ENCODE measurements around the gene TMC8. TPM values are rescaled to one million over a fixed set of nuclear protein-coding genes. Genes with fewer than 3 reads are reported as not detected.

The TMC8 gene
- total RNA-seq, 1 experiment from 2014 or later, result not detected

- Mint-ChIP-seq H3K36me3 (ENCODE audit: insufficient read depth, unreplicated experiment) (peaks cover 24% of the 10 kb centered on the region), H3K4me3 (ENCODE audit: unreplicated experiment) (peak overlapping the region; percentile 75), H3K27ac (ENCODE audit: unreplicated experiment) (peak overlapping the region; percentile 74), H3K4me1 (ENCODE audit: low read depth, unreplicated experiment) (peaks cover 9% of the 10 kb centered on the region), H3K9me3 (ENCODE audit: unreplicated experiment) (no peaks in the 10 kb centered on the region), H3K27me3 (ENCODE audit: insufficient read depth, unreplicated experiment) (no peaks in the 10 kb centered on the region)
- no peaks in the 10 kb centered on the region for H3K27me3 ChIP-seq (replicated peaks; ENCODE audit: control insufficient read depth, insufficient read depth, low read length)
- ChIA-PET CTCF (interaction anchor here (0.6 to 1.7 kb wide), 9 partner anchors 10 to 1669 kb away, joined by 3 to 12 read pairs (median 4); partner anchors contain the start of genes CBX8 and SYNGR2), POLR2A (interaction anchor here (0.6 to 1.5 kb wide), 5 partner anchors 41 to 59 kb away, joined by 4 to 16 read pairs (median 4); partner anchors contain the start of genes AFMID and TK1)
- H3K36me3 ChIP-seq (ENCODE audit: control insufficient read depth, insufficient read depth, low read length), result peaks cover 3% of the 10 kb centered on the region; the same call in 1 of the 2 replicates
- peak overlapping the region; percentile 58 for H3K4me3 ChIP-seq (ENCODE audit: low read depth, low read length)
- peak; percentile 76 to 80 for DNase-seq
- H3K9me3 ChIP-seq, result no peaks in the 10 kb centered on the region
- intact Hi-C loops (cut with micrococcal nuclease; ENCODE audit: unreplicated experiment), result loop anchor here (2.0 to 5.0 kb wide), 3 partner anchors 23 to 59 kb away; partner anchors contain the start of genes AFMID, SYNGR2 and TK1
- no peak for TF ChIP-seq CTCF (IDR thresholded peaks at IDR 0.05; ENCODE audit: insufficient read depth in 1 of 2, low read depth in 1 of 2, low read length in 1 of 2, severe bottlenecking in 1 of 2, unreplicated experiment in 1 of 2)
- peaks cover 23% of the 10 kb centered on the region for H3K4me1 ChIP-seq
- TSS peak; percentile 55 for BruUV-seq (replicated peaks)
Measured at GRCh38 chr17:78127888-78128550, 2.6 kb upstream of the TMC8 start.

- no peaks in the 10 kb centered on the region for H3K27me3 ChIP-seq (replicated peaks; ENCODE audit: control insufficient read depth, insufficient read depth, low read length)
- no peak for TF ChIP-seq CTCF (IDR thresholded peaks at IDR 0.05; ENCODE audit: insufficient read depth in 1 of 2, low read depth in 1 of 2, low read length in 1 of 2, severe bottlenecking in 1 of 2, unreplicated experiment in 1 of 2)
- Mint-ChIP-seq H3K27me3 (ENCODE audit: insufficient read depth, unreplicated experiment) (no peaks in the 10 kb centered on the region), H3K4me1 (ENCODE audit: low read depth, unreplicated experiment) (peaks cover 9% of the 10 kb centered on the region), H3K36me3 (ENCODE audit: insufficient read depth, unreplicated experiment) (peaks cover 20% of the 10 kb centered on the region), H3K4me3 (ENCODE audit: unreplicated experiment) (peak within 1 kb of the TSS; percentile 75), H3K9me3 (ENCODE audit: unreplicated experiment) (no peaks in the 10 kb centered on the region), H3K27ac (ENCODE audit: unreplicated experiment) (peak within 1 kb of the TSS; percentile 75)
- POLR2A ChIA-PET, result interaction anchor here (0.6 to 1.5 kb wide), 5 partner anchors 42 to 79 kb away, joined by 4 to 16 read pairs (median 7); partner anchors contain the start of genes AFMID and TK1
- BruUV-seq (replicated peaks), result no TSS peak
- DNase-seq, result peak; percentile 91
- H3K36me3 ChIP-seq (ENCODE audit: control insufficient read depth, insufficient read depth, low read length), result peaks cover 3% of the 10 kb centered on the region; the same call in 1 of the 2 replicates
- peak within 1 kb of the TSS; percentile 58 for H3K4me3 ChIP-seq (ENCODE audit: low read depth, low read length)
- H3K4me1 ChIP-seq, result peaks cover 23% of the 10 kb centered on the region
- CTCF ChIA-PET, result interaction anchor here (0.6 to 1.7 kb wide), 8 partner anchors 9 to 1668 kb away, joined by 3 to 12 read pairs (median 4); partner anchors contain the start of genes CBX8 and SYNGR2
- no peaks in the 10 kb centered on the region for H3K9me3 ChIP-seq
- intact Hi-C loops (cut with micrococcal nuclease; ENCODE audit: unreplicated experiment), result loop anchor here (2.0 to 5.0 kb wide), 3 partner anchors 22 to 59 kb away; partner anchors contain the start of genes AFMID, SYNGR2 and TK1
Measured at GRCh38 chr17:78128551-78129350, 1.8 kb upstream of the TMC8 start, which contains the start of gene TMC6. Gene TMC6 (minus strand): TSS chr17:78128755. CDS start chr17:78126832, 1,923 bp downstream.

Measured in Caco-2 (cell line).